UCSD-AML1 (cell line): ENCODE data around the gene MAP1S.

ENCODE experiments used
- DNase-seq: peaks from one replicate; lab custom pipeline; 2025; ENCODE audit not compliant: unreplicated experiment; lab: John Stamatoyannopoulos, UW

The MAP1S gene

GRCh38 chr19:17718947-17719711 lies at the start of gene MAP1S:
MAP1S (plus strand) TSS chr19:17719480; CDS start chr19:17719503, 23 bp downstream.
- peak; percentile 77 for DNase-seq

GRCh38 chr19:17671906-17672305 lies 47.4 kb upstream of the MAP1S start:
- DNase-seq: peak; percentile 16

GRCh38 chr19:17673937-17674799 lies 45.1 kb upstream of the MAP1S start:
- DNase-seq: no peak

DNA sequence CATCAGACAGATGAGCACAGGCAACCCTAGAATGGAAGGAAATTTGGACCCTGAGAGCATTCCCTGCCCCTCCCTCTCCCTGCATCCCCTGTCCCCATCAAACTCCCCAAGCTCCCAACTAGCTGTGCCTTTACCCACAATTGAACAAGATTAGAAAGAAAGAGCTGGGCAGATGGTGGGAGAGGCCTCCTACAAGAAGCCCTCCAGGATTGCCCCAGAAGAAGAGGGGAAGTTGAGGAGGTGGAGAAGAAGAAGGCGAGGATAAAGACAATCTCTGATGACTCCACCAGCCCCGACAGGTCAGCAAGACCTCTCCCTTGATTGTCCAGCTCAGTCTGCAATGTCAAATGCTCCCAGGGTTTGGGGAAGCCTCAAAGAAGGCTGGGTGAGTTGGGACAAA lies 43.0 kb upstream of the MAP1S start:
- DNase-seq: no peak

DNA sequence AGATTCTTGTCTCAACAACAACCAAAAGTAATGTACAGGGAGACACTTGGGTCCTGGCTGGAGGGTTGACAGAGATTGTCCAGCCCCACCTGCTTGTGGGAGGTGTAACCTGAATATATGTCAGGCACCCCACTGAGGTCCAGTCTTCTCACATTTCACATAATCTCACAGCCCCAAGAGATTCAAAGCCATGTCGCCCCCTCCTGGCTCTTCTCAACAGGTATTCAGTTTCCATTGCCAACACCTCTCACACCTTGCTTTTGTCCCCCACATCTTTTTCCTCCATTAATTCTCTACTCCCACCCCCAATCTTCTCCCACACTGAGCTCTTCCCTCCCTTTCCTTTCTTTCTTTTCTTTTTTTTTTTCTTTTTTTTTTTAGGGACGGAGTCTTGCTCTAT lies 42.3 kb upstream of the MAP1S start:
- no peak for DNase-seq

GRCh38 chr19:17678836-17679235 lies 40.4 kb upstream of the MAP1S start:
- DNase-seq: no peak

DNA sequence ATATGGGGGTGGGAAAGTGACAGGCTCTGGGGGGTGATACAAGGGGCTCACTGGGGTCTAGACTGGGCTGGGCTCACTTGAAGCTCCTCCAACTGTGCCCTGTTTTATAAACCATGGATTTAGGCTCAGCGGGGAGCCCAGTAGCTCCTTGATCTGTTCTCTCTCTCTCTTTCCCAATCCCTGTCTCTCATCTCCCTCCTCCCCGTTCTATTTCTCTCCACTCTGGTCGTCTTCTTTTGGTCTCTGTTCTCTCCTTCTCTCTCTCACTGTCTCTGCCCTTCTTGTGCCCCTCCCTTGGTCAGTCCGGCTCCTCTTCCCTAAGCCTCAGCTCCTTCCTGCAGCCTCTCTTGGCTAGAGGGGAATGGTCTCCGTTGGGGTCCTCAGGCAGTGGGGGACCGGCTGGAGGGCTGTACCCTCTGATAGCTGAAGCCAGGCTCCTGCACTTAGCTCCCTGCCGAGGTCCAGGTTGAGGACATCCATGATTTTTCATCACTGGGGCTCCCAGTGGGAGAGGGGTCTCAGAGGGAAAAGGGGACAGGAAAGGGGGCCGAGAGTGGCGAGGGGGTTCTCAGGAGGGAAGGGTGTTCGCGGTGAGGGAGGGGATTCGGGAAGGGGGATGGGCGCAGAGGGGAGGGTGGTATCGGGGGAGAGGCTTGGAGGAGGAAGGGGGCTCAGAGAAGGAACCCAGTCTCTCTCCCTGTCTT lies 39.6 kb upstream of the MAP1S start:
- DNase-seq: no peak

DNA sequence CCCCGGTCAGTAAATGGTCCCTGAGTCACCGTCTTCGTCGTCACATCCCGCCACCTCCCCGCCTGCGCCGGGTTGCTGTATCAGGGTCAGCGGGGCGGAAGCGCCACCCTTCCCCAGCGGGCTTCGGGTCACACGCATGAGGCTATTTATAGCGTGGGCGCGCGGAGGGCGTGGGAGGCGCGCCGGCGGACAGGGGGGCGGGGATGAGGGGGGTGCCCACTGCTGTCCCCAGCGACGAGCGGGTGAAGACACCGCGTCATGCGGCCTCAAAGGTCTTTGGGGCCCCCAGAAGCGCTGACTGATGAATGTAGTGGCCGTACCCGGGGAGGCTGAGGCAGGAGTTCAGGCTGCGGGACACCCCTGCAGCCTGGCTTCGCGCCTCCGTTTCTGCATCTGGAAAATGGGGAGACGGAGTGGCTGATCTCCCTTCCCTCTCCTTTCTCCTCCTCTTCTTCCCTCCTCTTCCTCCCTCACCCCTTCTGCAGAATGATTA lies 39.0 kb upstream of the MAP1S start:
- DNase-seq: peak; percentile 81

- peak; percentile 62 for DNase-seq
Observed at GRCh38 chr19:17681505-17682125, 37.7 kb upstream of the MAP1S start.

DNA sequence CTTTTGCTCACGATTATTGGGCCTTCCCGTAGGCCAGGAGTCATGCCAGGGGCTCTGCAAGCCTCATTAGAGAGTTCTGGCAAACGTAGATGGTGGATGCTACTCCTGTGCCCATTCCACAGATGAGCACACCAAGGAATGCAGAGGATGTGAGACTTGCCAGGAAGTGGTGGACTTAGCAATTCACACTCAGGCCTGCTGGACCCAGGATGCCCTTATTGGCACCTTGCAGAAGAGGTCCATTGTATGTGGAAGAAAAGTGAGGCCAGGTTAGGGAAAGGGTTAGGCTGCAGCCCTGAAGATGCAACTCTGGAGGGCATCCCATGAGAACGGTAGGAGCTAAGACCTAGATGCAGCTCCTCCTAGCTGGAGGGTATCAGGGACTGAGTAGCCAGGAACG lies 37.0 kb upstream of the MAP1S start:
- no peak for DNase-seq

GRCh38 chr19:17683078-17683477 lies 36.2 kb upstream of the MAP1S start:
- DNase-seq: no peak

DNA sequence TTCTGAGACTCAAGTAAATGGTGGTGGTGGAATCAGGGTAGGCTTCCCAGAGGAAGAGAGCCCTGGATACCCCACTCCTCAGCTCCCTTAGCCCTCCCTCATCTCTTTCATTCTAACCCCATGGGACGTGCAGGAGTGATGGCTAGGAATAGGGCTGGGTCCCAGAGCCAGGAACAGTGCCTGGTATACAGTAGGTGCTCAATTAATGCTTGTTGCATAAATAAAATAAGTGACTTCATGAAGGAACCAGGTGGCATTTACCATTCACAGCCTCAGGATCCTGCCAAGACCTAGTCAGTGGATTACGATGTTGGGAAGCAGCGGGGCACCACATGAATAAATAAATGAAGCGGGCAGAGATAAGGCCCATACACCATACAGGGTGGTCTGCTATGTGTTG lies 35.0 kb upstream of the MAP1S start:
- no peak for DNase-seq

DNA sequence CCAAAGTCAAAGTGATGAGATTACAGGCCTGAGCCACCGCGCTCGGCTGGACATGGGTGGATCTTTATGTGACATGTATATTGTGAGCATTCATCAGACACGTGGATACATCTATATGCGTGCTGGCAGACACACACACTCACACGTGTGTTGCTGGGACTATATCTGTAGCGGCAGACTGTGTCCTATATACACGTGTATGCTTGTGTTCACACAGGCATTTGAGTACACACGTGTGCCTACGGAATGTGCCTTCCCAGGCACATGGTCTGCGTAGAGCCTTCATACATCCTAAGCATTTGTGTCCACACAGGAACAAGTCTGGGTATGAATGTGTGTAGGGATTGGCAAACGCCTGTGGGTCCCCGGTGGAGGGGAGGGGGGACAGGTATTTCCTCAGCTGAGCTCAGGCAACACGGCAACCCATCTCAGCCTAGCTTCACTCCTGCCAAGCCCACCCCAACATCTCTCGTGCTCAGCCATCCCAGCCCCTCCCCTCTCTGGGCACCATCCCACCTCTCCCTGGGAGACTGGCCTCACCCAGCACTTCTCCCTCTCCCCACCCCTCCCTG lies 33.7 kb upstream of the MAP1S start:
- no peak for DNase-seq

GRCh38 chr19:17686023-17686521 lies 33.2 kb upstream of the MAP1S start:
- no peak for DNase-seq

DNA sequence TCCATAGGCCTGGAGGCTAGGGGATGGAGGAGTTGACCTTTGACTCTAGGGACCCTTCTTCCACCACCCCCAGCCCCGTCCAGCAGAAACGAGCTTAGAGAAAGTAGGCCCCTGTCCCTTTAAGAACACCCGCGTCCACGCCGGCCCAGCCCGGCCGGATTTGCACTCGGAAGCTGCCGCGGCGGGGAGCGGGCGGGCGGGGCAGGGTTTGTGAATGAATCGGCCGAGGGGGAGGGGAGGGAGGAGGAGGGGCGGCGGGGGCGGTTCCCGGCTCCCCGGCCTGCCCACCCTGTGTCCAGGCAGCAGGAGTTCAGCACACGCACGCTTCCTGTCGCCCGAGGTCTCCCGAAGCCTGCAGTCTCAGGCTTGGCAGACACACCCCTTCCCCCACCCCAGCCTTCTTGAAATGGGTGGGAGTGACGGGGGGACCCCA lies 32.7 kb upstream of the MAP1S start:
- peak; percentile 19 for DNase-seq

GRCh38 chr19:17687141-17687856 lies 32.0 kb upstream of the MAP1S start:
- no peak for DNase-seq

DNA sequence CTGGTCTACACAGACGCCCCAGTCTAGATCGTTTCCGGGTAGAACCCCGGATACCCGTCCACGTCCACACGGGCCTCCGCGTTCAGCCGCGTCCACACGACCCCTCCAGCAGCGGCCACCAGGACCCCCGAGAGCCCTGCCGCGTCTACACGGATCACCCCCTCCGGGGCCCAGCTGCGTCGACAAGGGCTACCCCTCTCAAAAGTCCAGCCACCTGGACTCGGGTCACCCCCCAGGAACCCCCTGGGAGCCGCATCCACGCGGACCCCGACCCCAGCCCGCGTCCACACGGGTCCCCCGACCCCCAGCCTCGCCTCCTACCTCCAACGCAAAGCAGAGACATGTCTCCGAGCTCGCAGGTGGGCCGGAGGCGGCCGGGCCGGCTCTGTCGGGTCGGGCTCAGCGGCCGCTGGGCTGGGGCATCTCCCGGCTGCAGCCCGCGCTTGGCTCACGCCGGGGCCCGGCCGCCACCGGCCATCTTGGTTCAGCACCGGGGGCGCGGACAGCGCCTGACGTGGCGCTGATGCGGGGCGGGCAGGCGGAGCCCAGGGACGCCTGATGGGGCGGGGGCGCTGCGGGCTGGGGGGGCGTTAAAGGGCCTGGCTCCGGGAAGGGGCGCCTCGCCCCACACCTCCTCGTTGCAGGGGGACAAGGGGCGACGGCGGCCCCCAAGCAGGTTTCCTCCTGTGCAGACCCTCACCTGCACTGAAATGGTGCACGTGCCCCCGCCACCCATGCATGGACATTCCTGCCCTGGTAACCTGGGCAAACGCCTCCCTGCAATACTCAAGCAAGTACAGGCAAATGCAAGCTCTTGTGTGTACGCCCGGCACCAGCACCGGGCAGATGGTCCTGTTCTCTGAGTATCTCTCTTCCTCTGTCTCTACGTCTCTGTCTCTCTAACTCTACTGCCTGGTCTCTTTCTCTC lies 31.2 kb upstream of the MAP1S start, which contains the start of gene UNC13A:
Gene UNC13A, minus strand, starts transcription at position 498 of the 928 bp plus-strand sequence. Its CDS starts 155 bp downstream, at position 343.
- peak; percentile 69 for DNase-seq

- DNase-seq: no peak
Observed at GRCh38 chr19:17688853-17689595, 30.3 kb upstream of the MAP1S start.
